Heart left ventricle (tissue), 16 donors: ENCODE results near the gene IL23R. TPM values are rescaled to one million over a fixed set of nuclear protein-coding genes. Genes with fewer than 3 reads are reported as not detected.

Experiments used
- ATAC-seq, 4 donors: fragments of 200-7000 bp; cut with Tn5 transposase; one replicate each; pipeline ENCODE4 v1.9.1; 2020 to 2022; ENCODE audit warnings: moderate library complexity in 4 of 4, mild to moderate bottlenecking in 3 of 4, moderate number of reproducible peaks in 1 of 4
- DNase-seq, 5 donors: peaks; one replicate each; pipeline ENCODE4 v3.0.0-alpha.2; 2020
- H3K27ac ChIP-seq, 12 donors: fragments of 200-600 bp; sonication (generic) in 4 of 12; one replicate each; pipeline versions ENCODE4 v1.5.0 to v1.8.0; 2016 to 2022; ENCODE audit warnings: mild to moderate bottlenecking in 2 of 12
- H3K27me3 ChIP-seq, 9 donors: fragments of 200-600 bp; sonication (generic) in 2 of 9; one replicate each; pipeline versions ENCODE4 v1.5.1 to v1.8.0; 2016 to 2022; ENCODE audit warnings: mild to moderate bottlenecking in 3 of 9
- H3K36me3 ChIP-seq, 9 donors: fragments of 200-600 bp; sonication (generic) in 2 of 9; one replicate each; pipeline versions ENCODE4 v1.5.0 to v1.8.0; 2018 to 2022; ENCODE audit warnings: mild to moderate bottlenecking in 2 of 9
- H3K4me1 ChIP-seq, 12 donors: fragments of 200-600 bp; sonication (generic) in 4 of 12; one replicate each; pipeline versions ENCODE4 v1.5.0 to v1.8.0; 2016 to 2022; ENCODE audit warnings: mild to moderate bottlenecking in 3 of 12
- H3K4me3 ChIP-seq, 12 donors: fragments of 200-600 bp; sonication (generic) in 4 of 12; one replicate each; pipeline versions ENCODE4 v1.5.0 to v1.8.0; 2017 to 2022; ENCODE audit warnings: mild to moderate bottlenecking in 9 of 12, moderate library complexity in 4 of 12
- H3K9me3 ChIP-seq, 12 donors: fragments of 200-600 bp; sonication (generic) in 4 of 12; one replicate each; pipeline versions ENCODE4 v1.5.0 to v1.8.0; 2016 to 2022; ENCODE audit warnings: mild to moderate bottlenecking in 1 of 12
- POLR2A ChIP-seq, 2 donors: fragments of 450-650 bp; IDR thresholded peaks; one replicate each; pipeline ENCODE4 v1.6.1; 2017; ENCODE audit warnings: antibody characterized with exemption in 2 of 2, mild to moderate bottlenecking in 2 of 2, moderate library complexity in 2 of 2
- WGBS, 4 donors: extraction: QIAGEN DNeasy Blood & Tissue Kit in 2 of 4; methylation state at CpG; one replicate each; pipeline versions ENCODE4 v1.1.5 to v1.1.7; 2013 to 2018; 5-methylcytosine and 5-hydroxymethylcytosine counted together
- intact Hi-C, 10 donors: fragments of 100-400 bp; cut with DNase I; formaldehyde crosslinking; loops; one replicate each; pipeline versions ENCODE4 v1.11.1 to v1.14.2; 2022
- polyA plus RNA-seq, 2 donors: library from polyadenylated mRNA; stranded (reverse); fragments of 200-250 nt; gene quantifications; one replicate each; pipeline ENCODE4 v1.2.3, GENCODE V29; 2013
- total RNA-seq, 9 donors: library from RNA; depleted of rRNA in 2 of 9; stranded (reverse); fragments of >200 nt in 2 of 9; fragmentation: NEBNext Ultra II Directional in 3 of 9; extraction: Animal tissue kit (Norgen Biotek cat#: 25700) in 3 of 9; gene quantifications; one replicate each; pipeline versions ENCODE4 v1.1.0 to v1.2.4, GENCODE V29; 2016 to 2023
- TF ChIP-seq, protein P1 (sequence below), 12 donors: fragments of 200-600 bp; sonication (generic) in 4 of 12; IDR thresholded peaks; one replicate each; pipeline versions ENCODE4 v1.5.0 to v1.8.0; 2018 to 2022; ENCODE audit warnings: antibody characterized with exemption in 12 of 12, mild to moderate bottlenecking in 5 of 12
- donor health status: ischemic (EF 13 %, LVEDD 7.1; RV severe dilation, severe dysfunction).
- donor health status: healthy with polysubstance abuse.
- donor health status: DM: no; HTN: yes; CAD: no.
- donor health status: DM: no; HTN: no; CAD: no.
- donor health status: ischemic (EF 25% LVEDD 6.9; RV normal size, moderate dysfunction).
- donor health status: ischemic (EF 25% LVEDD 5.7; RV mildly dilated, moderate dysfunction).
- donor health status: healthy.
- donor health status: DM: yes; HTN: yes; CAD: no.
- donor health status: ischemic (EF 35%, LVEDD 5.7; RV mildly dilated, moderate dysfunction).
- donor health status: nonischemic (EF 11% LVEDD 7.7; RV severe dilation, severe dysfunction).
- donor health status: DM: yes; HTN: yes; CAD: no.
- donor health status: PGD.
- donor health status: ischemic (EF 29% LVEDD 5.4; RV normal size, mild dysfunction).
- donor health status: nonischemic (EF 23%, LVEDD 6.1; RV moderate dilation, normal function).

Gene IL23R
- total and polyA plus RNA-seq, 11 donors: not detected

DNA sequence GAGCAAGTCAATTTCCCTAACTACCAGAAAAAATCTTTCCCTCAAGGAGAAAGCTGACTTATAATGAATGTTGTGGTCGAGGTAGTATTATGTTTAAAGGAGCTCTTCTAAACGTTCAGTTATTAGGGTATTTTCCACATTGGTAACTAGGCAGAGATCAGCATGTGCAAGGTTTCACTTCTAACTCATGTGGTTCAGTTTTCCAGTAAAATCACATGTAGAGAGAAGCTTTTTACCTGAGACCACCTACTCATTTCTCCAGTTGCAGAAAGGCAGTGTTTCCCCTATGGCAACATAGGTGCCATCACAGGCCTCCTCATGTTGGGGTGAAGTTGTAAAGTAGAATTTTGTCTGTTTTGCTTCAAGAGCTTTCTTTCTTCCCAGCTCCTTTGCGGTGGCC, 23.7 kb downstream of the IL23R start:
- no peak for ATAC-seq
- no peak overlapping the region for H3K4me3 ChIP-seq
- H3K4me1 ChIP-seq: peaks cover 0 to 7% (median 0%) of the 10 kb centered on the region in 12 donors
- H3K27me3 ChIP-seq: no peaks in the 10 kb centered on the region
- H3K9me3 ChIP-seq: no peaks in the 10 kb centered on the region
- H3K27ac ChIP-seq: no peak overlapping the region
- 68 to 81% (median 79%) methylated on average over 3 of the region's 3 CpGs for WGBS, 4 donors
- DNase-seq: no peak
- TF ChIP-seq, protein P1, sequence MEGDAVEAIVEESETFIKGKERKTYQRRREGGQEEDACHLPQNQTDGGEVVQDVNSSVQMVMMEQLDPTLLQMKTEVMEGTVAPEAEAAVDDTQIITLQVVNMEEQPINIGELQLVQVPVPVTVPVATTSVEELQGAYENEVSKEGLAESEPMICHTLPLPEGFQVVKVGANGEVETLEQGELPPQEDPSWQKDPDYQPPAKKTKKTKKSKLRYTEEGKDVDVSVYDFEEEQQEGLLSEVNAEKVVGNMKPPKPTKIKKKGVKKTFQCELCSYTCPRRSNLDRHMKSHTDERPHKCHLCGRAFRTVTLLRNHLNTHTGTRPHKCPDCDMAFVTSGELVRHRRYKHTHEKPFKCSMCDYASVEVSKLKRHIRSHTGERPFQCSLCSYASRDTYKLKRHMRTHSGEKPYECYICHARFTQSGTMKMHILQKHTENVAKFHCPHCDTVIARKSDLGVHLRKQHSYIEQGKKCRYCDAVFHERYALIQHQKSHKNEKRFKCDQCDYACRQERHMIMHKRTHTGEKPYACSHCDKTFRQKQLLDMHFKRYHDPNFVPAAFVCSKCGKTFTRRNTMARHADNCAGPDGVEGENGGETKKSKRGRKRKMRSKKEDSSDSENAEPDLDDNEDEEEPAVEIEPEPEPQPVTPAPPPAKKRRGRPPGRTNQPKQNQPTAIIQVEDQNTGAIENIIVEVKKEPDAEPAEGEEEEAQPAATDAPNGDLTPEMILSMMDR (IDR thresholded peaks at IDR 0.05): no peak
- TF ChIP-seq POLR2A (IDR thresholded peaks at IDR 0.05): no peak
- no peaks in the 10 kb centered on the region for H3K36me3 ChIP-seq
- intact Hi-C loops: loop anchor here in 1 of 10 donors (10.0 kb wide), 1 partner anchor 45 kb away; no protein-coding TSS in a partner anchor

- no peaks in the 10 kb centered on the region for H3K9me3 ChIP-seq
- 84 to 94% (median 86%) methylated on average over 2 of the region's 2 CpGs for WGBS, 4 donors
- peaks cover 0 to 7% (median 0%) of the 10 kb centered on the region in 12 donors for H3K4me1 ChIP-seq
- intact Hi-C loops: loop anchor here in 1 of 10 donors (10.0 kb wide), 1 partner anchor 46 kb away; no protein-coding TSS in a partner anchor
- no peak for ATAC-seq
- no peak for TF ChIP-seq POLR2A (IDR thresholded peaks at IDR 0.05)
- TF ChIP-seq, protein P1 (IDR thresholded peaks at IDR 0.05): no peak
- H3K36me3 ChIP-seq: no peaks in the 10 kb centered on the region
- H3K27me3 ChIP-seq: no peaks in the 10 kb centered on the region
- no peak for DNase-seq
- no peak overlapping the region for H3K27ac ChIP-seq
- no peak overlapping the region for H3K4me3 ChIP-seq
These were observed 24.2 kb downstream of the IL23R start for GRCh38 chr1:67190410-67190809.

- no peak overlapping the region for H3K27ac ChIP-seq
- H3K4me3 ChIP-seq: no peak overlapping the region
- H3K4me1 ChIP-seq: peaks cover 0 to 7% (median 0%) of the 10 kb centered on the region in 12 donors
- 83 to 89% (median 86%) methylated on average over 2 of the region's 2 CpGs for WGBS, 4 donors
- TF ChIP-seq, protein P1 (IDR thresholded peaks at IDR 0.05): no peak
- no peak for TF ChIP-seq POLR2A (IDR thresholded peaks at IDR 0.05)
- ATAC-seq (no peak), DNase-seq (no peak)
- H3K36me3 ChIP-seq: no peaks in the 10 kb centered on the region
- H3K27me3 ChIP-seq: no peaks in the 10 kb centered on the region
- H3K9me3 ChIP-seq: no peaks in the 10 kb centered on the region
- intact Hi-C loops: loop anchor here in 1 of 10 donors (10.0 kb wide), 1 partner anchor 46 kb away; no protein-coding TSS in a partner anchor
These were observed 24.7 kb downstream of the IL23R start for GRCh38 chr1:67190942-67191341.

DNA sequence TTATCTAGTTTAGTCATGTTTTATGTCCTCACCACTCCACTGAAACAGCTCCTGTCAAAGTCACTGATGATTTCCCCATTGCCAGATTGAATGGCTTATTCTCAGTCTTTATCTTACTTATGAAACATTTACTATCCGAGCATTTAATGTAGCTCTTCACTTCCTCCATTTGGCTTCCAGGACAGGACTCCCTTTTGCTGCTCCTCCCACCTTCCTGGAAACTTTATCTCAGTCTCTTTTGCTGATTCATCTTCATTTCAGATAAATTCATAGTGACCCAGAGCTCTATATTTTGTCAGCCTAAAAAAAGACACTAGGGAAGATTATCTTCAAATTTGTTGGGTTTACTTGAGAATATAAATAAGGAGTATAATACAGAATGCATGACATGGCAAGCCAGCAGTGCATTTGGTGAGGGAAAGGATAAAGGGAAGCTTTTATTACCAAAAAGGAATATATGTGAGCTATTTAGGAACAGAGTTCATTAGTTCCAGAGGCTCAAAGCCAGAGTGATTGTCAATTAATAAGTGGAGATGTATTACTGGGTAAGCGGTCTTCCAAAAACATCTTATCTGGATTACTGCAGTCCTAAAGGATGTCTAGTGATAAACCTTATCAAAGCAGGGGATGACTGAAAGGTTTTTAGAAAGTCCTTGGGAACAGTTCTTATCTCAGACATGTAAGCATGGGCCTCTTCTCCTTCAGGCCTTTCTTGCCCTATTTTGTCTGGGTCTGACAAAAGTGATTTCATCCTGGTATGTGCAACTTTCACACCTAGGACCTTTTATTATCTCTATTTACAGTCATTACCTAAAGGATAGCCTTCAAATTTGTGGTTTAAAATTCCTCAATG, 25.6 kb downstream of the IL23R start:
- DNase-seq (no peak), ATAC-seq (no peak)
- Histone ChIP-seq H3K9me3 (no peaks in the 10 kb centered on the region), H3K4me3 (no peak overlapping the region), H3K36me3 (no peaks in the 10 kb centered on the region), H3K27ac (no peak overlapping the region), H3K27me3 (no peaks in the 10 kb centered on the region), H3K4me1 (peaks cover 0 to 7% (median 0%) of the 10 kb centered on the region in 12 donors)
- intact Hi-C loops: loop anchor here in 1 of 10 donors (10.0 kb wide), 1 partner anchor 47 kb away; no protein-coding TSS in a partner anchor
- no peak for TF ChIP-seq POLR2A (IDR thresholded peaks at IDR 0.05)
- TF ChIP-seq, protein P1 (IDR thresholded peaks at IDR 0.05): no peak
- 30 to 41% (median 38%) methylated on average over 2 of the region's 2 CpGs for WGBS, 4 donors
